Stimulated activated CD4-positive, alpha-beta T cell treated with anti-CD3 and anti-CD28 coated beads, Interleukin-4, amount 100 ng/mL, for 48 hours (primary cell): ENCODE data around the gene CUL1.

ENCODE experiments used
- DNase-seq, 2 donors: peaks; one replicate each; pipeline ENCODE4 v3.0.0-alpha.2; 2020; ENCODE audit warnings: low read depth in 2 of 2

CUL1 gene

DNA sequence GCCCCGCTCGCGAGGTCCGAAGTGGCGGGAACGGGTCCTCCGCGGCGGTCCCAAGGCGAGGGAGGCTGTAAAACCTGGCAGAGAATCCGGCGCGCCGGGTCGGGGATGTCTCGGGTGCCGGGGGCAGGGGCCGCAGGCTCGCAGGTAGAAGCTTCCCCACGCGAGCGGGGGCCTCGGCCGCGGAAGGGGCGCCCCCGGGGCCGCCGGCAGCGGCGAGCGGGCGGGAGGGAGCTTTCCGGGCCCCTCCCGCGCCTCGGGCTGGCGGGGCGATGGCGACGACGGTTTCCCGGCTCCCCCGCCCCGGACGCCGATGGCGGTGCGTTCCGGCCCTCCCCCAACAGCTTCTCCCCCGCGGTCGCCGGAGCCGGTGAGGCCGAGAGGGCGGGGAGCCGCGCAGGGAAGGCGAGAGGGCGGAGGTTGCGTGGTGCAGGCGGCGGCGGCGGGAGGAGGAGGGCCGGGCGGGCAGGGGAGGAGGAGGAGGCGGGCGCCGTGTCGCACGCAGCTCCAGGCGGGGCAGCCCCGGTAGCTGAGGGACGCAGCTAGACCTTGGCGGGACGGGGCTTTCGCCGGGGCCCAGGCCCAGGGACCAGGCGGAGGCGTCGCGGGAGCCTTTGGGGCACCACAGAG, at the start of gene CUL1:
CUL1 (plus strand) TSS at position 507 of the 627 bp plus-strand sequence. CDS start 31,220 bp downstream, outside the sequence.
- peak; percentile 76 to 81 for DNase-seq

DNA sequence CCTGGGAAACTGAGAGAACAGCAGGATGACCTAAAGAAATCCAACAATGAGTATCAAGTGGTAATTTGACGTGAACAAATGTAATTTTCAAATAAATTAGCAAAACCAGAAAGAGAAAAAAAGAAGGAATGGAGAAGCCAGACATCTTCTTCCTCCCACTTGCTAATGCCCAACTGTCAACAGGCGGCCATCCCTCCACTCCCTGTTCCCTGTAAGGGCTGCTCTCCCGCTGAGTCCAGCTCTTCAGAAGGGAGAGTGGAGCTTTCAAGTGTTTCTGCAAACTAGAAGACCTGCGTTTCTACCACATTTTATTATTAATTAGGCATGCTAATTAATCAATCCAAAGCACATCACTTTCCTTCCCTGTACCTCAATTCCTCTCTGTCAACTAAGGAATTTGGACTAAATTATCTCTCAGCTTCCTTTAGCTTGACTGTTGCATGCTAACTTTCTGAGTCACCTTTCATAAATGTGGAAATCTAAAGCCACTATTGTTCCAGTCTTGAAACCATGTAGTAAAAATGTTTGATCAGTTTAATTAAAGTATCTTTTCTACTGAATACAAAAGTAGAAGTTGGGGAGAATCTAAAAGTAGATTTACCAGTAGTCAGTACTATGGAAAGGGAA, 48.4 kb upstream of the CUL1 start:
- DNase-seq = no peak

DNA sequence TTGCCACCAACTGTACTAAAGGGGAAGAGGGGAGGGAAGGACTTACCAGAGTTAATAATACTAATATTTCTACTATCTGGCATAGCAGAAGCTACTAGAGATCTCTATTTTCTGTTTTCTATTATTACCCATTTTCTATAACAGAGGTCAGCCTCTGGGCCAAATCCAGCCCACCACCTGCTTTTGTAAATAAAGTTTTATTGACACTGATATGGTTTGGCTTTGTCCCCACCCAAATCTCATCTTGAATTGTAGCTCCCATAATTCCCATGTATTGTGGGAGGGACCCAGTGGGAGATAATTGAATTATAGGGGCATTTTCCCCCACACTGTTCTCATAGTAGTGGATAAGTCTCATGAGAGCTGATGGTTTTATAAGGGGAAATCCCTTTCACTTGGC, 45.9 kb upstream of the CUL1 start:
- DNase-seq = no peak

DNA sequence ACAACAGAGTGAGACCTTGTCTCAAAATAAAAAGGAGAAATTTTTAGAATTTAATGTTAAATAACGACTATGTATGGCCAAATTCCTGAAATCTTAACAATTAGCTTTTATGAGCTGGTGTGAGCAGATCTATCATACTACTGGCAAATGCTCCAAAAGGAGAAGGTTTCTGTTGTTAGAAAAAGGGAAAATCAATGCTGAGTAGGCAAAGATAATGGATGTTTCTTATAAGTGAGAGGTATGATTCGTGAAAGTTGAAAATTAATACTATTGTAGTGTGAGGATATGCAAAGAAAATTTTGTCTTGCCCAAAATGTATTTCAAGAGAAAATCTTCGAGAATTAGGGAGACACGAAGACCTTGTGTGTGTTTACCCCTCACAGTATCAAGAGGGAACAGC, 40.8 kb upstream of the CUL1 start:
- DNase-seq = no peak

DNA sequence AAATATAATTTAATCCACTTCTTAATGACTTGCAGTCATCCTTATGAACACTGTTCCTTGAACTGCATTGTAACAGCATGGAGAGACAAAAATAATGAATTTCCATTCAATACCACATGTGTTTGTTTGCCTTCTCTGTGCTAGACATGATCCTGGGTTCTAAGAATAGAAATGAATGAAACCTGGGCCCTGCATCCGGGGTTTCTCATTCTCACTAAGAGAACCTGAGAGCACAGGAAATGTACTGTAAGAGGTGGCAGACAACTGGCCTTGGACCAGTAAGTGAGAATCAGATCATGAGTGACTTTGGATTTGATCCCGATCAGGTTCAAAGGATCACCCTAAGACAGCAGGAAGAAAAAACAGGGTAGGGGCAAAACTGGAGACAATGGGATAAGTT, 37.2 kb upstream of the CUL1 start:
- no peak for DNase-seq

DNA sequence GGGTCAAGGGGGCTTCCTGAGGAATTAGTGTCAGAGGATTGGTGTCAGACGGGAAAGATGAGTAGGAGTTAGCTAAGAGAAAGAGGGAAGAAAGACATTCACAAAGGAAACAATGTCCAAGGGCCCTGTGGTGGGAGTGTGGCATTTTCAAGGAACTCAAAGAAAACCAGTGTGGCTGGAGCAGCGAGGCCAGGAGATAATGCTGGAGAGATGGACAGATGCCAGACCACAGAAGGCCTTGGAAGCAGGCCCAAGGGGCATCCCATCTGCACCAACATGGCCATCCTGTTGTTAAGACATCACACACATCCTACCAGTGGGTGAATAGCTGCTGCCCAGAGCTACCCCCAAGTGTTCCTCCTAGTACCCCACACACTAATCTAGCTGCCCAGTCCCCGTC, 36.1 kb upstream of the CUL1 start:
- DNase-seq = no peak

DNA sequence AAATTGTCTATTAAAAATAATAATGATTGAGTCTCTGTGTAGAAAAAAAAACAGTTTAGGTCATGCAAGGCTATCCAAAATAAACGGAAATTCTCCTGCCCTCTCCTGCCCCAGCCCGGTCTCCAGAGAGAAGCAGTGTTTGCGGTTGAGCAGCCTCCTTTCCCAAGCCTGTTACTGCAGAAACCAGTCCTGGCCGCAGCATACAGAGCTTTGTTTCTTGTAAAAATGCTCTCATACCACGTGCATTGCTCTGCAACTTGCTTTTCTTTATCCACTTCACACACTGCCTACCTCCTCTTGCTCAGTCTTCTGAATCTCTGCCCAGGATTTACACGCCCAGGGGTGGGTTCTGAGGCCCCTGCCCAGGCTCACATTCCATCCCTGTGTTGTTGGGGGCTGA, 34.4 kb upstream of the CUL1 start:
- DNase-seq = no peak

DNA sequence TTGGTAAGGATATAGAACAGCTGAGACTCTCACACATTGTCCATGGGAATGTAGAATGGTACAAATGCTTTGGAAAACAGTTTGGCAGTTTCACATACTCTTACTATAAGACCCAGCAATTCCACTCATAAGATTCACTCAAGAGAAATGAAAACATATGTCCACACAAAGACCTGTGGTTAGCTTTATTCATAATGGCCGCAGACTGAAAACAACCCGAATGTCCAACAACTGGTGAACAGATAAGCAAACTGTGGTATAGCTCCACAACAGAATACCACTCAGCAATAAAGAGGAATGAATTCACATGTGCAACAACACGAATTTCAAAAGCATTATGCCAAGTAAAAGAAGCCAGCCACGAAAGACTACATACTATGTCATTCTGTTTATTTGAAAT, 33.5 kb upstream of the CUL1 start:
- DNase-seq = no peak

DNA sequence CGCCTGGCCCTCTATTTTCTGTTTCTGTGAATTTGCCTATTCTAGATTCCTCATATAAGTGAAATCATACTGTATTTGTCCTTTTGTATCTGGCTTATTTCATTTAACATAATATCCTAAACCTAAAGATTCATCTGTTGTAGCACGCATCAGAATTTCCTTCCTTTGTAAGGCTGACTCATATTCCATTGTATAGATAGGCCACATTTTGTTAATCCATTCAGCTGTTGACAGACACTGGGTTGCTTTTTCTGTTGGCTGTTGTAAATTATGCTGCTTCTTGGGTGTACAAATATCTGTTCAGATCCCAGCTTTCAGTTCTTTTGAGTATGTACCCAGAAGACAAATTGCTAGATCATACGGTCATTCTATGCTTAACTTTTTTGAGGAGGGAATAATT, 28.8 kb upstream of the CUL1 start:
- DNase-seq = no peak

DNA sequence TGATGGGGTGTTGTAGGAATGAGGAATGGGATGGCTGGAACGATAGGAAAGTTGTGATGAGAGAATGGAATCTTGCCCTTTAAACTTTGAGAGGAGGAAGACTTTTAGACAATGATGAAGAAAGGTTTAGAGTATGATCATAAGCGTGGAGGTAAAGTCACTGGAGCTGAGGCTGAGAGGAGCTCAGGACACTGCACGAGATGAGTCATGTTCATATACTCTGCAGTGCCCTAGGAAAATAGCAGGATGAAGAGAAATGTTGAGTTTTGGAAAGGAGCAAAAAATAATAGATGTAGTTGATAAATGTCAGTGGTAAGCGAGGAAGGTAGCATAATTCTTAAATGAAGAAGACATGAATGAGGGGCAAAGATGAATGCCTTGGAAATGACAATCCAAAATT, 28.3 kb upstream of the CUL1 start:
- DNase-seq = no peak

DNA sequence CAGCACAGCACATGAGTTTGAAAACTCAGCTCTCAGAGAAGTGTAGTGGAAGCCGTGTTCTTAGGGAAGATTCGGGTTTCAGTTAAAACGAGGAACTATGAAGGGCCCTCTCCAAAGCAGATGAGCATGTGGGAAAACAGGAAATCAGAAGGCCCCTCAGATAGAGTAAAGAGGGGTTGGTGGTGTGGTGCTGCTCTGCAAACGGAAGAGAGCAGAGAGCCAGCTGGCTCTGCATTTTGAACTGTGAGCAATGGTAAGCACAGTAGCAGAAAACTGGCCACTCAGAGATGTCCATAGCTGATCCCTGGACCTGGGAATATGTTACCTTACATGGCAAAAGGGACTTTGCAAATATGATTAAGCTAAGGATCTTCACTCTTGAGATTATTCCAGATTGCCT, 27.9 kb upstream of the CUL1 start:
- DNase-seq = no peak

DNA sequence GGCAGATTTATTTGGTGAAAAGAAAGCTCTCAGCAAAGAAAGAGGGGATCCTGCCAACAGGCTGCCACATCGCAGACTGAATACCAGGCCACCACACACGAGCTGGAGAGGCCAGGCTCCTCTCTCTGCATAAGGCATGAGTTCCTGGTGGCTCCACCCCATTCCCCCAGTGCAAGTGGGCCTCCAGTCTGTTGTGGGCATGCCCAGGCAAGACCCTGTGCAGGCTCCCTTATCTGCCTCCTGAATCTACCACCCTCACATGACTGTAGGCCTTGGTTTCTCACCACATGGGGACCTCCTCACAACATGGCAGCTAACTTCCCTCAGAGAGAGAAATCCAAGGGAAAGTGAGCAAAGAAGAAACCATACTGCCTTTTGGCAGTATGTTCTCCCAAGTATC, 26.7 kb upstream of the CUL1 start:
- no peak for DNase-seq

DNA sequence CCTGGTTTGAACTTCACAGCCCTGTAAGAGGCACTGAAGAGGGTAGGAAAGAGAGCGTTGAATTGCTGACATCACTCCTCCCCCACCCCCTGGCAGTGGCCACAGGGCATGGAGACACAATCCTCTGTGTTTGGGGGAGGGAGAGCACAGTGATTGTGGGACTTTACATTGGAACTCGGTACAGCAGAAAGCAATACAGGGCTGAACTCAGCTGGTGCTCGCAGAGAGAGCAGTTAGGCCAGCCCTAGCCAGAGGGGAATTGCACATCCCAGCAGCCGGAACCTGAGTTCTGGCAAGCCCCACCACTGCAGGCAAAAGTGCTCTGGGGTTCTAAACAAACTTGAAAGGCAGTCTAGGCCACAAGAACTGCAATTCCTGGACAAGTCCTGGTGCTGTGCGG, 24.0 kb upstream of the CUL1 start:
- DNase-seq = no peak

DNA sequence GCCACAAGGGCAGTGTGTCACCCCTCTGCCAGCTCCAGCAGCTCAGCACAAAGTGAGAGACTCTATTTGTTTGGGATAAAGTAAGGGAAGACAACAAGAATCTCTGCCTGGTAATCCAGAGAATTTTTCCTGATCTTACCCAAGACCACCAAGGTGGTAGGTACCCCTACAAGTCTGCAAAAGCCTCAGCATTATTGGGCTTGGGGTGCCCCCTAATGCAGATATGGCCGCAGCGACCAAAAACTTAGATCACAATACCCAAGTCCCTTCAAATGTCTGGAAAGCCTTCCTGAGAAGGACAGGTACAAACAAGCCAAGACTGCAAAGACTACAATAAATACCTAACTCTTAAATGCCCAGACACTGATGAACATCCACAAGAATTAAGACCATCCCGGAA, 22.4 kb upstream of the CUL1 start:
- no peak for DNase-seq

DNA sequence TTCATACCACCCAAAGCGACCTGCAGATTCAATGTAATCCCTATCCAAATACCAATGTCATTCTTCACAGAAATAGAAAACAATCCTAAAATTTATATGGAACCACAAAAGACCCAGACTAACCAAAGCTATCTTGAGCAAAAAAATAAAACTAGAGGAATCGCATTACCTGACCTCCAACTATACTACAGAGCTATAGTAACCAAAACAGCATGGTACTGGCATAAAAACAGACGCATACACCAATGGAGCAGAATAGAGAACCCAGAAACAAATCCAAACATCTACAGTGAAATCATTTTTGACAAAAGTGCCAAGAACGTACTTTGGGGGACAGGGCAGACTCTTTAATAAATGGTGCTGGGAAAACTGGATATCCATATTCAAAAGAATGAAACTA, 16.9 kb upstream of the CUL1 start:
- no peak for DNase-seq

DNA sequence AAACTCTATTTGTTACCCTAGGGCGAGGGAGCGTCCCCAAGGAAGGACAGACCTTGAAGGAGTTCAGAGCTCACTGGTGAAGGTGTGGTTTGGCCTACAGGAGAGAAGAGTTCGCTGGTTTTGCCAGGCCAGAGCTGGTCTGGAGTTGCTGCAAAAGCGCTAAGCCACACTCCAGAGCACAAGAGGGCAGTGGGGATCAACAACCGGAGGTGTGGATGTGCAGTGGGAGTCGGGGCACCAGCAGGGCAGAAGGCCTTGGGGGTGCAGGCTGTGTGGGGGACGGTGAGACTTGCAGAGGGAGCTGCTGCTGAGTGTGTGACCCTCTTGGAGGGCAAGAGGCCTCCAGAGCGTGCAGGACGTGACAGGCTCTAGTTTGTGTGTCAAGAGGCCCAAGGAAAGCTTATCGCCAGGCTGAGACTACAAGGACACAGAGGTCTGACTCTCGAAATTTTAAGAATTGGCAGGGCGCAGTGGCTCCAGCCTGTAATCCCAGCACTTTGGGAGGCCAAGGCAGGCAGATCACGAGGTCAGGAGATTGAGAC, 14.3 kb upstream of the CUL1 start:
- DNase-seq = no peak

DNA sequence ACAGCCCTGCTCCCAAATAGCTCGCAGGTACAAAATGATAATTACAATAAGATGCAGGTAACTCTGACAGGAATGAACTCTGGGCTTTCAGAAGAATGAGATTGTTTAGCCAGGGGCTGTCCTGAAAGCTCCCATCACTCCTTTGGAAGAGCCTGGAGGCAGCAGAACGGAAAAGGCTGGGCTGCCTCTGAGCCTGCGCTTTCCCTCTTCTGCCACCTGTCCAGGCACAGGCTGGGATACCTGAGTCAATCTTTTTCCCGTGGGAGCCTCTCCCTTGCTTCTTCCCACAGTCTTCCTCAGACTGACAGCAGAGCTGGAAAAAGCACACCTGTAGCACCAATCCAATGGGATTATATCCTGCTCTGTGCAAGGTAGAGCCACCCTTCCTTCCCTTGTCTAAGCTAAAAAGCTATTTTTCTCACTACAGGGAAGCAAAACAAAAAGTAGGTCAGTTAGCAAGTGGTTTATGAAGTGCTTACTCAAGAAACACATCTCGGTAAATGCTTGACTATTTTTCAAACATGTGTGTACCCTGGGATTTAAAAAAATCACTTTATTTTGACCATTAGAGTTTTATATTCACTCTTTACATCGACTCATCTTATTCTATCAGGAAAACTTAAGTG, 12.3 kb upstream of the CUL1 start:
- DNase-seq = no peak

DNA sequence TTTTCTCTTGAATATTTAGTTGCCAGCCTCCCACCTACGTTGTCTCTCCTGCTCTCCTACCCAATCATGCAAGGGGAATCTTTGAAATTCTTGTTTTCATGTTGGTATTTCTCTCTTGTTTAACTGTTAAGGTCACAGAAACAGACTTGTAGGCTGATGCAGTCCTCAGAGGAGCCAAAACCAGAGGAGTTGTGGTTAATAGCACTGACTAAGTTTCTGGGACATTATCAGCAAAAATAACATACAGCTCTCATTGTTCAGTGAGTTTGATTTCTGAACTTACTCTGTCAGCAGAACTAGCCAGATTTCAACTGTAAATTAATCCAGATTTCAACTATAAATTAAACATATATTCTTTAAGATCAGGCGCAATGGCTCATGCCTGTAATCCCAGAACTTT, 11.1 kb upstream of the CUL1 start:
- DNase-seq = no peak

DNA sequence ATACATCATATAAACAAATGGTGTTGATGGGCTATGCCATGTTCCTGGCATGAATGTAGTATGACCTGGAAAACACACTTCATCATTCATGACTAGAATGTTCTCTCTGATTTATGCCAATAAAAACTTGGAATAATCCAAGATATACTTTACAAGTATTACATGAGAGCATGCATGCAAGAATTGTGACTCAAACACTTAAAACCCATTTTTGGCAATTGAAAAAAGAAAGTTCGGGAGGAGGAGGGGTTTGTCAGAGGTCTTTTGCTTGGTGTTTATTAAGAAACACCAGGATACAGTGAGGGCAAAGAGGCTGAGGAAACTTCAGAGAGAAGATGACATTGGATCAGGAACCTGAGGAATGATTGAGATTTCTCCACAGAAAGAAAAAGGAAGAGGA, 10.2 kb upstream of the CUL1 start:
- DNase-seq = no peak

DNA sequence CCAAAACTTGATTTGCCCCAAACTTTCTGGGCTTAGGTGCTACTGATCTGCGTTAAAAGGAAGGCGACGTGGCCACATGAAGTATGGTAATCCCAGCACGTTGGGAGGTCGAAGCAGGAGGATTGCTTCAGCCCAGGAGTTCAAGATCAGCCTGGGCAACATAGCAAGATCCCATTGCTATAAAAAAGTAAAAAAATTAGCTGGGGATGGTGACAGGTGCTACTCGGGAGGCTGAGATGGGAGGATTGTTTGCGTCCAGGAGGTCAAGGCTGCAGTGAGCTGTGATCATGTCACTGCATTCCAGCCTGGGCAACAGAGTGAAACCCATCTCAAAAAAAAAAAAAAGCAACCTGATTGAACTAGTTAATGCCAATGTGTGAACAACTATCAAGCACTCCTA, 5.1 kb upstream of the CUL1 start:
- DNase-seq = no peak

DNA sequence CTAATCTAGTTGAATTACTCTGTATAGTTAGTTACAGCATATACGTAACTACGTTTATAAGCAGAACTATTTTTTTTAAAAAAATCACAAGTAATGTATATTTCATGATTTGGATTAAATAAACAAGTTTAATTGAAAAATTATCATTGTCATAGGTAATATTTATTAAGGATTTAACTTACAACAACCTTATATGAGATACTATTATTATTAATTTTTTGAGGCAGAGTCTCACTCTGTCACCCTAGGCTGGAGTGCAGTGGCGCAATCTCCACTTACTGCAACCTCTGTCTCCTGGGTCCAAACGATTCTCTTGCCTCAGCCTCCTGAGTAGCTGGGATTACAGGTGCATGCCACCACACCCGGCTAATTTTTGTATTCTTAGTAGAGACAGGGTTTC, 4.1 kb upstream of the CUL1 start:
- DNase-seq = no peak

DNA sequence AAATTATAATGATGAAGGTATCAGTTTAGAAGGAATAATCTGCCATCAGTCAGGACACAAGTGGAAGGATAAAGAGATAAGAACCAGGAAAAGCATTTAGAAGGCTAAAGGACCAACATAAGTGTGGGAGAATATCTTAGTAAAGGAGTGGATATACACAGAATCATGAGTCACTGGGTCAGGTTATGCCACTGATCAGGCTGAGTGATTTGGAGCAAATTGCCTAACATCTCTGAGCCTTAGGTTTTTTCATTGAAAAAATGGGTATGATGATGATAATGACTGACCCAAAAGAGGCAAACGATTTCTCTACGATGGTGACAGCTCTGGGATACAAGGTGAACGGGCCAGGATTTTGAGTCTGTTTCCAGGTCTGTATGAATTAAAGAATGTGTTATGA, 2.8 kb upstream of the CUL1 start:
- no peak for DNase-seq

DNA sequence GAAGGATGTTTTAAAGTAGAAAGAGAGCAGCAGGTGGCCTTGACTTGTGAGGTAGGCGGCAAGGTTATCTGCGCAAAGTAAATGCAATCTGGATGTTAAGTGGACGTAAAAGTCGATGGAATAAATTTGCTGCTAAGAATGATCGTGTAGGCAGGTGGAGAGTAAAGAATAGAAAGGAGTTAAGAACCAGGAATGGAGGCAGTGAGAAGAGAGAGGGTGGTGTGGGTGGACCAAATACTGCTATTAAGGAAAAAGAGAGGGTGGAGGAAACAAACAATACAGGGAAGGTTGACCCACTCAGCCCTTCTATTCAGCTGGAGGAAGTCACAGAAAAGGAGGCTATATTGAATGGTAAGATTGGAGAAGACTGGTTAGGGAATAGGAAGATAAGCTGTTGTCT, 1.9 kb upstream of the CUL1 start:
- DNase-seq = no peak
